GM23338 (cell line): ENCODE measurements around the gene B4GALT1. TPM values are rescaled to one million over a fixed set of nuclear protein-coding genes. Genes with fewer than 3 reads are reported as not detected.

Source experiments
- ATAC-seq: fragments of 200-7000 bp; cut with Tn5 transposase; 3 replicates; pipeline ENCODE4 v1.9.1; 2020
- DNase-seq: peaks from one replicate; pipeline ENCODE4 v3.0.0-alpha.2; 2015; ENCODE audit warnings: low spot score
- H2AFZ ChIP-seq: fragments of 200-600 bp; sonication (generic); 2 replicates; pipeline ENCODE4 v1.8.0; 2016; ENCODE audit warnings: antibody characterized with exemption, mild to moderate bottlenecking, moderate library complexity
- H3F3A ChIP-seq: fragments of 200-600 bp; sonication (generic); replicated peaks from 2 replicates; pipeline ENCODE4 v1.8.0; 2017; ENCODE audit warnings: antibody characterized with exemption, mixed run types, low read depth
- H3K27ac ChIP-seq: fragments of 200-600 bp; sonication (generic); 2 replicates; pipeline ENCODE4 v1.6.1; 2016; ENCODE audit warnings: low read depth
- H3K27me3 ChIP-seq: fragments of 200-600 bp; sonication (generic); 2 replicates; pipeline ENCODE4 v1.8.0; 2016; ENCODE audit warnings: mild to moderate bottlenecking, mixed run types, moderate library complexity; ENCODE audit not compliant: insufficient read depth
- H3K36me3 ChIP-seq: fragments of 200-600 bp; sonication (generic); 2 replicates; pipeline ENCODE4 v1.8.0; 2016; ENCODE audit warnings: mild to moderate bottlenecking; ENCODE audit not compliant: insufficient read depth
- H3K4me1 ChIP-seq: fragments of 200-600 bp; sonication (generic); 2 replicates; pipeline ENCODE4 v1.8.0; 2016; ENCODE audit warnings: mild to moderate bottlenecking, moderate library complexity; ENCODE audit not compliant: insufficient read depth
- H3K4me2 ChIP-seq: fragments of 200-600 bp; sonication (generic); 2 replicates; pipeline ENCODE4 v1.7.1; 2017; ENCODE audit warnings: mixed run types
- H3K4me3 ChIP-seq: fragments of 200-600 bp; sonication (generic); 2 replicates; pipeline ENCODE4 v1.6.1; 2016; ENCODE audit warnings: mixed run types
- H3K79me2 ChIP-seq: fragments of 200-600 bp; sonication (generic); replicated peaks from 2 replicates; pipeline ENCODE4 v1.8.0; 2017; ENCODE audit warnings: mild to moderate bottlenecking; ENCODE audit not compliant: insufficient read depth
- H3K9me2 ChIP-seq: fragments of 200-600 bp; sonication (generic); 2 replicates; pipeline ENCODE4 v1.8.0; 2017; ENCODE audit not compliant: insufficient read depth
- H4K20me1 ChIP-seq: fragments of 200-600 bp; sonication (generic); replicated peaks from 2 replicates; pipeline ENCODE4 v1.8.0; 2017; ENCODE audit warnings: mild to moderate bottlenecking; ENCODE audit not compliant: insufficient read depth
- H3K27ac Mint-ChIP-seq: 2 replicates; pipeline ENCODE4 v1.8.0; 2020; ENCODE audit warnings: inconsistent platforms, mild to moderate bottlenecking, moderate library complexity, mixed read lengths
- H3K27me3 Mint-ChIP-seq: 3 replicates; pipeline ENCODE4 v1.8.0; 2022; ENCODE audit warnings: low read depth, mild to moderate bottlenecking, moderate library complexity, mixed read lengths, inconsistent platforms; ENCODE audit not compliant: insufficient read depth, poor library complexity
- H3K36me3 Mint-ChIP-seq: 3 replicates; pipeline ENCODE4 v1.8.0; 2021; ENCODE audit warnings: low read depth, mild to moderate bottlenecking, inconsistent platforms, moderate library complexity, mixed read lengths
- H3K4me1 Mint-ChIP-seq: 3 replicates; pipeline ENCODE4 v1.8.0; 2020; ENCODE audit warnings: mild to moderate bottlenecking, inconsistent platforms, mixed read lengths
- H3K4me3 Mint-ChIP-seq: 3 replicates; pipeline ENCODE4 v1.8.0; 2021; ENCODE audit warnings: moderate library complexity, mild to moderate bottlenecking, inconsistent platforms, mixed read lengths
- H3K9me3 Mint-ChIP-seq: 3 replicates; pipeline ENCODE4 v1.8.0; 2020; ENCODE audit warnings: moderate library complexity, mild to moderate bottlenecking, inconsistent platforms, mixed read lengths
- CREB1 ChIP-seq: fragments of 250-450 bp; sonication (Bioruptor Pico); IDR thresholded peaks from 2 replicates; pipeline ENCODE4 v1.5.0; 2020; ENCODE audit warnings: low read depth, mild to moderate bottlenecking, moderate library complexity
- CTCF ChIP-seq, 2 experiments: fragments of 200-600 bp in 1 of 2; sonication (generic) in 1 of 2; conservative IDR thresholded peaks; 2 replicates each; pipeline versions ENCODE4 v1.5.1 to v1.6.1; 2016 to 2017; ENCODE audit warnings: antibody characterized with exemption in 2 of 2, low read depth in 2 of 2, mild to moderate bottlenecking in 2 of 2, moderate library complexity in 1 of 2
- ETS1 ChIP-seq: IDR thresholded peaks from 2 replicates; pipeline ENCODE4 v1.6.1; 2016; ENCODE audit warnings: antibody characterized with exemption
- EZH2 ChIP-seq: fragments of 200-600 bp; sonication (generic); IDR thresholded peaks from one replicate; pipeline ENCODE4 v1.8.0; 2017; ENCODE audit warnings: antibody characterized with exemption, mild to moderate bottlenecking, low read depth; ENCODE audit not compliant: unreplicated experiment
- EZH2phosphoT487 ChIP-seq: fragments of 200-600 bp; sonication (generic); IDR thresholded peaks from one replicate; pipeline ENCODE4 v1.8.1; 2018; ENCODE audit warnings: antibody characterized with exemption; ENCODE audit not compliant: unreplicated experiment
- JUNB ChIP-seq: IDR thresholded peaks from one replicate; pipeline ENCODE4 v1.6.1; 2016; ENCODE audit warnings: antibody characterized with exemption; ENCODE audit not compliant: unreplicated experiment
- NANOG ChIP-seq: IDR thresholded peaks from 2 replicates; pipeline ENCODE4 v1.6.1; 2016; ENCODE audit warnings: antibody characterized with exemption, borderline replicate concordance
- POLR2AphosphoS5 ChIP-seq: IDR thresholded peaks from 2 replicates; pipeline ENCODE4 v1.6.1; 2016; ENCODE audit warnings: antibody characterized with exemption, low read depth
- REST ChIP-seq: IDR thresholded peaks from one replicate; pipeline ENCODE4 v1.6.1; 2018; ENCODE audit warnings: antibody characterized with exemption; ENCODE audit not compliant: unreplicated experiment
- STAT1 ChIP-seq: IDR thresholded peaks from one replicate; pipeline ENCODE4 v1.6.1; 2016; ENCODE audit warnings: antibody characterized with exemption; ENCODE audit not compliant: unreplicated experiment
- ZNF114 ChIP-seq: fragments of 250-450 bp; sonication (Bioruptor Pico); IDR thresholded peaks from 2 replicates; pipeline ENCODE4 v1.5.0; 2020; ENCODE audit warnings: mild to moderate bottlenecking, moderate library complexity
- ZNF331 ChIP-seq: fragments of 250-450 bp; sonication (Bioruptor Pico); IDR thresholded peaks from 2 replicates; pipeline ENCODE4 v1.5.0; 2020; ENCODE audit warnings: low read depth, mild to moderate bottlenecking, moderate library complexity
- ZNF462 ChIP-seq: fragments of 250-450 bp; sonication (Bioruptor Pico); IDR thresholded peaks from 2 replicates; pipeline ENCODE4 v1.5.0; 2020; ENCODE audit warnings: mild to moderate bottlenecking, moderate library complexity
- polyA plus RNA-seq: library from polyadenylated mRNA; unstranded; fragments of >200 nt; fragmentation: Nextera tagmentation; extraction: Ambion mirVana; gene quantifications from 2 replicates; pipeline ENCODE4 v1.2.1, GENCODE V29; 2016
- total RNA-seq: library from RNA; depleted of rRNA; stranded (reverse); fragments of >200 nt; shearing (Covaris generic); gene quantifications from 2 replicates; pipeline ENCODE4 v1.2.3, GENCODE V29; 2014

Gene B4GALT1
- total and polyA plus RNA-seq, 2 experiments from 2014 or later = 6.3 to 15.8 TPM

- H3K4me1 ChIP-seq = peaks cover 25% of the 10 kb centered on the region
- H3K27me3 ChIP-seq = peaks cover 18% of the 10 kb centered on the region
- peaks cover 35% of the 10 kb centered on the region for H3K79me2 ChIP-seq
- DNase-seq (no peak), ATAC-seq (no peak)
- Mint-ChIP-seq H3K27me3 (peaks cover 11% of the 10 kb centered on the region), H3K9me3 (no peaks in the 10 kb centered on the region), H3K27ac (no peak overlapping the region), H3K36me3 (no peaks in the 10 kb centered on the region), H3K4me1 (peaks cover 34% of the 10 kb centered on the region), H3K4me3 (peak overlapping the region; percentile 77)
- H2AFZ ChIP-seq = no peak overlapping the region
- H4K20me1 ChIP-seq = peaks cover 5% of the 10 kb centered on the region
- peak overlapping the region; percentile 94 for H3K4me3 ChIP-seq
- no peaks in the 10 kb centered on the region for H3K36me3 ChIP-seq
- no peak for TF ChIP-seq EZH2phosphoT487
- TF ChIP-seq CREB1 (CRISPR knock-in tag) = no peak
- TF ChIP-seq STAT1 = no peak
- no peak for TF ChIP-seq CTCF (conservative IDR thresholded peaks at IDR 0.05; ENCODE audit: low read depth in 2 of 2)
- no peak for TF ChIP-seq EZH2
- no peak for TF ChIP-seq ZNF331 (CRISPR knock-in tag)
- no peak for TF ChIP-seq JUNB
- TF ChIP-seq ZNF114 (CRISPR knock-in tag) = no peak
- no peak for TF ChIP-seq REST
- no peak for TF ChIP-seq NANOG
- TF ChIP-seq ZNF462 (CRISPR knock-in tag) = no peak
- no peak for TF ChIP-seq POLR2AphosphoS5
- no peak for TF ChIP-seq ETS1
- H3K9me2 ChIP-seq = no peaks in the 10 kb centered on the region
- peaks cover 10% of the 10 kb centered on the region for H3F3A ChIP-seq
- no peak overlapping the region for H3K27ac ChIP-seq
- H3K4me2 ChIP-seq = peak overlapping the region; percentile 100
Measured at GRCh38 chr9:33165263-33166151, 1.6 kb downstream of the B4GALT1 start.
